NCI-H774 (cell line): ENCODE results near the gene TDRD7.

Experiments used
- DNase-seq: peaks from one replicate; lab custom pipeline; 2025; lab: John Stamatoyannopoulos, UW

The TDRD7 gene

GRCh38 chr9:97411789-97412625 is at the start of gene TDRD7:
Gene TDRD7, plus strand, starts transcription at chr9:97412096. Its CDS starts 16,370 bp downstream, at chr9:97428466.
- peak; percentile 88 for DNase-seq

GRCh38 chr9:97362777-97363545 is 48.9 kb upstream of the TDRD7 start:
- DNase-seq, result no peak

GRCh38 chr9:97363661-97364299 is 48.1 kb upstream of the TDRD7 start:
- DNase-seq, result no peak

- no peak for DNase-seq
Observed at GRCh38 chr9:97364769-97365490, 47.0 kb upstream of the TDRD7 start.

GRCh38 chr9:97365634-97366033 is 46.3 kb upstream of the TDRD7 start:
- no peak for DNase-seq

GRCh38 chr9:97366476-97366875 is 45.4 kb upstream of the TDRD7 start:
- DNase-seq, result no peak

GRCh38 chr9:97366889-97367288 is 45.0 kb upstream of the TDRD7 start:
- no peak for DNase-seq

GRCh38 chr9:97367729-97368128 is 44.2 kb upstream of the TDRD7 start:
- no peak for DNase-seq

GRCh38 chr9:97368964-97369363 is 42.9 kb upstream of the TDRD7 start:
- no peak for DNase-seq

GRCh38 chr9:97372580-97372979 is 39.3 kb upstream of the TDRD7 start:
- DNase-seq, result no peak

- DNase-seq, result no peak
Observed at GRCh38 chr9:97373331-97373730, 38.6 kb upstream of the TDRD7 start.

GRCh38 chr9:97374811-97375210 is 37.1 kb upstream of the TDRD7 start:
- DNase-seq, result no peak

GRCh38 chr9:97376902-97377301 is 35.0 kb upstream of the TDRD7 start:
- DNase-seq, result no peak

- DNase-seq, result no peak
Observed at GRCh38 chr9:97382099-97382718, 29.7 kb upstream of the TDRD7 start.

- DNase-seq, result no peak
Observed at GRCh38 chr9:97384406-97385262, 27.3 kb upstream of the TDRD7 start.

- DNase-seq, result no peak
Observed at GRCh38 chr9:97385626-97386264, 26.2 kb upstream of the TDRD7 start.

- no peak for DNase-seq
Observed at GRCh38 chr9:97386265-97386633, 25.6 kb upstream of the TDRD7 start.

- DNase-seq, result peak; percentile 30
Observed at GRCh38 chr9:97386733-97387503, 25.0 kb upstream of the TDRD7 start.

- no peak for DNase-seq
Observed at GRCh38 chr9:97387504-97387886, 24.4 kb upstream of the TDRD7 start.
